ENCODE measurements around the gene IL10RB.

Gene IL10RB

GRCh38 chr21:33231526-33231925, 34.6 kb upstream of the IL10RB start:
- TF ChIP-seq ARNTL (CRISPR knock-in tag; IDR thresholded peaks at IDR 0.05; ENCODE audit: borderline replicate concordance, low read depth) (no peak), OSR1 (CRISPR knock-in tag; IDR thresholded peaks at IDR 0.05) (no peak), ZFP30 (CRISPR knock-in tag; IDR thresholded peaks at IDR 0.05) (no peak)
- TF ChIP-seq, protein P1, sequence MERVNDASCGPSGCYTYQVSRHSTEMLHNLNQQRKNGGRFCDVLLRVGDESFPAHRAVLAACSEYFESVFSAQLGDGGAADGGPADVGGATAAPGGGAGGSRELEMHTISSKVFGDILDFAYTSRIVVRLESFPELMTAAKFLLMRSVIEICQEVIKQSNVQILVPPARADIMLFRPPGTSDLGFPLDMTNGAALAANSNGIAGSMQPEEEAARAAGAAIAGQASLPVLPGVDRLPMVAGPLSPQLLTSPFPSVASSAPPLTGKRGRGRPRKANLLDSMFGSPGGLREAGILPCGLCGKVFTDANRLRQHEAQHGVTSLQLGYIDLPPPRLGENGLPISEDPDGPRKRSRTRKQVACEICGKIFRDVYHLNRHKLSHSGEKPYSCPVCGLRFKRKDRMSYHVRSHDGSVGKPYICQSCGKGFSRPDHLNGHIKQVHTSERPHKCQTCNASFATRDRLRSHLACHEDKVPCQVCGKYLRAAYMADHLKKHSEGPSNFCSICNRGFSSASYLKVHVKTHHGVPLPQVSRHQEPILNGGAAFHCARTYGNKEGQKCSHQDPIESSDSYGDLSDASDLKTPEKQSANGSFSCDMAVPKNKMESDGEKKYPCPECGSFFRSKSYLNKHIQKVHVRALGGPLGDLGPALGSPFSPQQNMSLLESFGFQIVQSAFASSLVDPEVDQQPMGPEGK (CRISPR knock-in tag; IDR thresholded peaks at IDR 0.05; ENCODE audit: borderline replicate concordance), result no peak
- no peak for ATAC-seq

- TF ChIP-seq ZFP30 (CRISPR knock-in tag; IDR thresholded peaks at IDR 0.05), result no peak
- TF ChIP-seq ESRRG (CRISPR knock-in tag; IDR thresholded peaks at IDR 0.05), result no peak
- TF ChIP-seq OSR1 (CRISPR knock-in tag; IDR thresholded peaks at IDR 0.05), result no peak
- TF ChIP-seq CSRNP3 (CRISPR knock-in tag; IDR thresholded peaks at IDR 0.05), result no peak
- no peak for TF ChIP-seq ZNF70 (CRISPR knock-in tag; IDR thresholded peaks at IDR 0.05)
- TF ChIP-seq, protein P2, sequence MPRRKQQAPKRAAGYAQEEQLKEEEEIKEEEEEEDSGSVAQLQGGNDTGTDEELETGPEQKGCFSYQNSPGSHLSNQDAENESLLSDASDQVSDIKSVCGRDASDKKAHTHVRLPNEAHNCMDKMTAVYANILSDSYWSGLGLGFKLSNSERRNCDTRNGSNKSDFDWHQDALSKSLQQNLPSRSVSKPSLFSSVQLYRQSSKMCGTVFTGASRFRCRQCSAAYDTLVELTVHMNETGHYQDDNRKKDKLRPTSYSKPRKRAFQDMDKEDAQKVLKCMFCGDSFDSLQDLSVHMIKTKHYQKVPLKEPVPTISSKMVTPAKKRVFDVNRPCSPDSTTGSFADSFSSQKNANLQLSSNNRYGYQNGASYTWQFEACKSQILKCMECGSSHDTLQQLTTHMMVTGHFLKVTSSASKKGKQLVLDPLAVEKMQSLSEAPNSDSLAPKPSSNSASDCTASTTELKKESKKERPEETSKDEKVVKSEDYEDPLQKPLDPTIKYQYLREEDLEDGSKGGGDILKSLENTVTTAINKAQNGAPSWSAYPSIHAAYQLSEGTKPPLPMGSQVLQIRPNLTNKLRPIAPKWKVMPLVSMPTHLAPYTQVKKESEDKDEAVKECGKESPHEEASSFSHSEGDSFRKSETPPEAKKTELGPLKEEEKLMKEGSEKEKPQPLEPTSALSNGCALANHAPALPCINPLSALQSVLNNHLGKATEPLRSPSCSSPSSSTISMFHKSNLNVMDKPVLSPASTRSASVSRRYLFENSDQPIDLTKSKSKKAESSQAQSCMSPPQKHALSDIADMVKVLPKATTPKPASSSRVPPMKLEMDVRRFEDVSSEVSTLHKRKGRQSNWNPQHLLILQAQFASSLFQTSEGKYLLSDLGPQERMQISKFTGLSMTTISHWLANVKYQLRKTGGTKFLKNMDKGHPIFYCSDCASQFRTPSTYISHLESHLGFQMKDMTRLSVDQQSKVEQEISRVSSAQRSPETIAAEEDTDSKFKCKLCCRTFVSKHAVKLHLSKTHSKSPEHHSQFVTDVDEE (CRISPR knock-in tag; IDR thresholded peaks at IDR 0.05), result no peak
- TF ChIP-seq TOX (CRISPR knock-in tag; IDR thresholded peaks at IDR 0.05; ENCODE audit: borderline replicate concordance), result no peak
- TF ChIP-seq SNAI2 (CRISPR knock-in tag; IDR thresholded peaks at IDR 0.05), result no peak
- no peak for TF ChIP-seq ISL1 (CRISPR knock-in tag; IDR thresholded peaks at IDR 0.05)
- TF ChIP-seq RARB (CRISPR knock-in tag; IDR thresholded peaks at IDR 0.05), result no peak
- TF ChIP-seq CREB5 (CRISPR knock-in tag; IDR thresholded peaks at IDR 0.05; ENCODE audit: low read depth), result no peak
- TF ChIP-seq, protein P1 (CRISPR knock-in tag; IDR thresholded peaks at IDR 0.05; ENCODE audit: borderline replicate concordance), result no peak
- no peak for TF ChIP-seq TCF4 (CRISPR knock-in tag; IDR thresholded peaks at IDR 0.05; ENCODE audit: borderline replicate concordance)
- no peak for ATAC-seq
Observed at GRCh38 chr21:33232291-33233034, 33.7 kb upstream of the IL10RB start.

GRCh38 chr21:33234635-33235520, 31.3 kb upstream of the IL10RB start:
- ATAC-seq, result no peak
- no peak for TF ChIP-seq OSR1 (CRISPR knock-in tag; IDR thresholded peaks at IDR 0.05)
- TF ChIP-seq, protein P2 (CRISPR knock-in tag; IDR thresholded peaks at IDR 0.05), result no peak
- TF ChIP-seq PPARA (CRISPR knock-in tag; IDR thresholded peaks at IDR 0.05; ENCODE audit: borderline replicate concordance), result no peak
- no peak for TF ChIP-seq ISL1 (CRISPR knock-in tag; IDR thresholded peaks at IDR 0.05)
- no peak for TF ChIP-seq TCF4 (CRISPR knock-in tag; IDR thresholded peaks at IDR 0.05; ENCODE audit: borderline replicate concordance)

Data from SK-N-SH treated with all-trans-retinoic acid at 6 μM for 48 hours (cell line).